Measurements from ENCODE around the gene CCDC182.

The CCDC182 gene

GRCh38 chr17:57726838-57727237 lies 18.3 kb downstream of the CCDC182 start:
- no peak for DNase-seq

- DNase-seq, result no peak
Observed at GRCh38 chr17:57726213-57726790, 18.8 kb downstream of the CCDC182 start.

- DNase-seq, result no peak
Observed at GRCh38 chr17:57724729-57725125, 20.4 kb downstream of the CCDC182 start.

- DNase-seq, result no peak
Observed at GRCh38 chr17:57724026-57724728, 20.9 kb downstream of the CCDC182 start.

GRCh38 chr17:57723427-57724025 lies 21.6 kb downstream of the CCDC182 start:
- no peak for DNase-seq

- no peak for DNase-seq
Observed at GRCh38 chr17:57722704-57723043, 22.4 kb downstream of the CCDC182 start.

- no peak for DNase-seq
Observed at GRCh38 chr17:57721967-57722703, 23.0 kb downstream of the CCDC182 start.

- no peak for DNase-seq
Observed at GRCh38 chr17:57720386-57721035, 24.6 kb downstream of the CCDC182 start.

GRCh38 chr17:57718878-57719277 lies 26.2 kb downstream of the CCDC182 start:
- no peak for DNase-seq

GRCh38 chr17:57715981-57716380 lies 29.1 kb downstream of the CCDC182 start:
- DNase-seq, result no peak

- DNase-seq, result no peak
Observed at GRCh38 chr17:57714665-57715180, 30.4 kb downstream of the CCDC182 start.

- no peak for DNase-seq
Observed at GRCh38 chr17:57713140-57713539, 32.0 kb downstream of the CCDC182 start.

- no peak for DNase-seq
Observed at GRCh38 chr17:57708410-57708809, 36.7 kb downstream of the CCDC182 start.

GRCh38 chr17:57707892-57708291 lies 37.2 kb downstream of the CCDC182 start:
- DNase-seq, result no peak

- DNase-seq, result no peak
Observed at GRCh38 chr17:57706761-57707160, 38.3 kb downstream of the CCDC182 start.

GRCh38 chr17:57705921-57706695 lies 39.0 kb downstream of the CCDC182 start:
- DNase-seq, result no peak

- no peak for DNase-seq
Observed at GRCh38 chr17:57704448-57704847, 40.7 kb downstream of the CCDC182 start.

GRCh38 chr17:57703273-57703672 lies 41.8 kb downstream of the CCDC182 start:
- no peak for DNase-seq

- no peak for DNase-seq
Observed at GRCh38 chr17:57701124-57701523, 44.0 kb downstream of the CCDC182 start.

- no peak for DNase-seq
Observed at GRCh38 chr17:57699751-57700219, 45.3 kb downstream of the CCDC182 start.

- peak; percentile 38 to 54 for DNase-seq
Observed at GRCh38 chr17:57697891-57698711, 47.0 kb downstream of the CCDC182 start.
